Progenitor cell of endocrine pancreas (in vitro differentiated cells): ENCODE data around the gene EBF4. TPM values are rescaled to one million over a fixed set of nuclear protein-coding genes. Genes with fewer than 3 reads are reported as not detected.

Experiments
- DNase-seq: peaks from one replicate; pipeline ENCODE4 v3.0.0; 2021; ENCODE audit warnings: low spot score; ENCODE audit not compliant: unreplicated experiment
- H3K27ac Mint-ChIP-seq: 2 replicates; pipeline ENCODE4 v1.8.0; 2021; ENCODE audit warnings: mild to moderate bottlenecking, moderate library complexity, mixed read lengths
- H3K27me3 Mint-ChIP-seq: 2 replicates; pipeline ENCODE4 v1.8.0; 2021; ENCODE audit warnings: mixed read lengths
- H3K36me3 Mint-ChIP-seq: 2 replicates; pipeline ENCODE4 v1.8.0; 2022; ENCODE audit warnings: mixed read lengths; ENCODE audit not compliant: insufficient read depth
- H3K4me1 Mint-ChIP-seq: 2 replicates; pipeline ENCODE4 v1.8.0; 2021; ENCODE audit warnings: low read depth, mixed read lengths
- H3K4me3 Mint-ChIP-seq: 2 replicates; pipeline ENCODE4 v1.8.0; 2021; ENCODE audit warnings: low read depth, mild to moderate bottlenecking, moderate library complexity, mixed read lengths
- H3K9me3 Mint-ChIP-seq: 2 replicates; pipeline ENCODE4 v1.8.0; 2021; ENCODE audit warnings: low read depth, mixed read lengths
- CTCF ChIP-seq: fragments of 200-600 bp; sonication (generic); IDR thresholded peaks from one replicate; pipeline ENCODE4 v1.5.0; 2021; ENCODE audit warnings: antibody characterized with exemption, mild to moderate bottlenecking; ENCODE audit not compliant: unreplicated experiment
- total RNA-seq: library from RNA; stranded (reverse); gene quantifications from 2 replicates; pipeline ENCODE4 v1.2.1, GENCODE V29; 2021

EBF4 gene
- total RNA-seq, 1 donor from 2014 or later: 63.8 TPM

GRCh38 chr20:2746636-2747265, 54.2 kb downstream of the EBF4 start:
- no peak for TF ChIP-seq CTCF
- peaks cover 9% of the 10 kb centered on the region for H3K4me1 Mint-ChIP-seq
- no peak for DNase-seq
- H3K4me3 Mint-ChIP-seq: no peak overlapping the region
- no peak overlapping the region for H3K27ac Mint-ChIP-seq
- H3K36me3 Mint-ChIP-seq: no peaks in the 10 kb centered on the region
- H3K27me3 Mint-ChIP-seq: peaks cover 75% of the 10 kb centered on the region
- no peaks in the 10 kb centered on the region for H3K9me3 Mint-ChIP-seq

- no peak for DNase-seq
- Mint-ChIP-seq H3K4me1 (peaks cover 11% of the 10 kb centered on the region), H3K36me3 (no peaks in the 10 kb centered on the region), H3K4me3 (no peak overlapping the region), H3K9me3 (no peaks in the 10 kb centered on the region), H3K27ac (no peak overlapping the region), H3K27me3 (peaks cover 71% of the 10 kb centered on the region)
- no peak for TF ChIP-seq CTCF
Observed at GRCh38 chr20:2747676-2748235, 55.2 kb downstream of the EBF4 start.

GRCh38 chr20:2748551-2749342, 56.2 kb downstream of the EBF4 start:
- H3K27me3 Mint-ChIP-seq: peaks cover 71% of the 10 kb centered on the region
- H3K36me3 Mint-ChIP-seq: no peaks in the 10 kb centered on the region
- TF ChIP-seq CTCF: no peak
- H3K27ac Mint-ChIP-seq: no peak overlapping the region
- no peak for DNase-seq
- H3K4me3 Mint-ChIP-seq: no peak overlapping the region
- no peaks in the 10 kb centered on the region for H3K9me3 Mint-ChIP-seq
- H3K4me1 Mint-ChIP-seq: peaks cover 13% of the 10 kb centered on the region

- no peak overlapping the region for H3K4me3 Mint-ChIP-seq
- H3K27me3 Mint-ChIP-seq: peaks cover 77% of the 10 kb centered on the region
Observed at GRCh38 chr20:2749343-2749950, 56.9 kb downstream of the EBF4 start.

More at GRCh38 chr20:2749343-2749950, 56.9 kb downstream of the EBF4 start:
- no peak for DNase-seq
- no peaks in the 10 kb centered on the region for H3K36me3 Mint-ChIP-seq
- no peak overlapping the region for H3K27ac Mint-ChIP-seq
- peaks cover 13% of the 10 kb centered on the region for H3K4me1 Mint-ChIP-seq
- H3K9me3 Mint-ChIP-seq: no peaks in the 10 kb centered on the region
- no peak for TF ChIP-seq CTCF
